SJSA1 (cell line): ENCODE measurements around the gene OR2V1. TPM values are rescaled to one million over a fixed set of nuclear protein-coding genes. Genes with fewer than 3 reads are reported as not detected.
"Not testable (repeated sequence)": the region's sequence is repeated elsewhere in the genome, so short reads cannot be mapped to it uniquely, and the experiment has no call there.

ENCODE experiments used
- DNase-seq, 2 experiments: peaks; one replicate each; pipeline ENCODE4 v3.0.0-alpha.2; 2015 to 2020; ENCODE audit warnings: low spot score in 2 of 2, low read depth in 1 of 2
- H3K27ac ChIP-seq: fragments of 250-450 bp; sonication (Bioruptor Pico); 2 replicates; pipeline ENCODE4 v1.5.1; 2020; ENCODE audit warnings: mild to moderate bottlenecking, moderate library complexity
- H3K27me3 ChIP-seq: fragments of 250-450 bp; sonication (Bioruptor Pico); replicated peaks from 2 replicates; pipeline ENCODE4 v1.5.1; 2020; ENCODE audit warnings: mild to moderate bottlenecking, moderate library complexity
- H3K36me3 ChIP-seq: fragments of 250-450 bp; sonication (Bioruptor Pico); 2 replicates; pipeline ENCODE4 v1.5.1; 2020; ENCODE audit warnings: mild to moderate bottlenecking
- H3K4me1 ChIP-seq: fragments of 250-450 bp; sonication (Bioruptor Pico); replicated peaks from 2 replicates; pipeline ENCODE4 v1.6.1; 2021; ENCODE audit warnings: mild to moderate bottlenecking
- H3K4me3 ChIP-seq: fragments of 250-450 bp; sonication (Bioruptor Pico); 2 replicates; pipeline ENCODE4 v1.5.1; 2020; ENCODE audit warnings: mild to moderate bottlenecking
- H3K9me3 ChIP-seq: fragments of 250-450 bp; sonication (Bioruptor Pico); replicated peaks from 2 replicates; pipeline ENCODE4 v1.5.1; 2020; ENCODE audit warnings: mild to moderate bottlenecking
- total RNA-seq: library from RNA; depleted of rRNA; stranded (reverse); fragments of >200 nt; shearing (Covaris generic); gene quantifications from 2 replicates; pipeline ENCODE4 v1.2.3, GENCODE V29; 2014

The OR2V1 gene
- total RNA-seq, 1 experiment from 2014 or later: not detected

- Histone ChIP-seq H3K27ac (no peak overlapping the region), H3K9me3 (no peaks in the 10 kb centered on the region; the same call in 1 of the 2 replicates), H3K36me3 (no peaks in the 10 kb centered on the region), H3K4me1 (no peaks in the 10 kb centered on the region), H3K27me3 (peaks cover 24% of the 10 kb centered on the region), H3K4me3 (no peak overlapping the region)
- no peak for DNase-seq
Measured at GRCh38 chr5:181129601-181130000, 1.4 kb downstream of the OR2V1 start.

- peaks cover 26% of the 10 kb centered on the region for H3K27me3 ChIP-seq
- no peaks in the 10 kb centered on the region for H3K36me3 ChIP-seq
- DNase-seq: no peak
- H3K4me3 ChIP-seq: no peak overlapping the region
- no peak overlapping the region for H3K27ac ChIP-seq
- no peaks in the 10 kb centered on the region for H3K4me1 ChIP-seq
- H3K9me3 ChIP-seq: no peaks in the 10 kb centered on the region; the same call in 1 of the 2 replicates
Measured at GRCh38 chr5:181127907-181128626, 2.9 kb downstream of the OR2V1 start.

GRCh38 chr5:181127456-181127855, 3.5 kb downstream of the OR2V1 start:
- no peak for DNase-seq
- Histone ChIP-seq H3K27me3 (peaks cover 31% of the 10 kb centered on the region), H3K27ac (no peak overlapping the region), H3K36me3 (no peaks in the 10 kb centered on the region), H3K9me3 (no peaks in the 10 kb centered on the region; the same call in 1 of the 2 replicates), H3K4me1 (no peaks in the 10 kb centered on the region), H3K4me3 (no peak overlapping the region)

GRCh38 chr5:181126841-181127240, 4.1 kb downstream of the OR2V1 start:
- Histone ChIP-seq H3K9me3 (no peaks in the 10 kb centered on the region; the same call in 1 of the 2 replicates), H3K36me3 (no peaks in the 10 kb centered on the region), H3K27me3 (peaks cover 25% of the 10 kb centered on the region), H3K4me3 (no peak overlapping the region), H3K27ac (no peak overlapping the region), H3K4me1 (no peaks in the 10 kb centered on the region)
- no peak for DNase-seq

- H3K27ac ChIP-seq: no peak overlapping the region
- peaks cover 30% of the 10 kb centered on the region; the same call in 1 of the 2 replicates for H3K27me3 ChIP-seq
- H3K4me3 ChIP-seq: no peak overlapping the region
- H3K4me1 ChIP-seq: no peaks in the 10 kb centered on the region
- no peaks in the 10 kb centered on the region; the same call in 1 of the 2 replicates for H3K9me3 ChIP-seq
- no peak for DNase-seq
- no peaks in the 10 kb centered on the region for H3K36me3 ChIP-seq
Measured at GRCh38 chr5:181124526-181124925, 6.4 kb downstream of the OR2V1 start.

GRCh38 chr5:181121675-181122561, 9.1 kb downstream of the OR2V1 start:
- peaks cover 29% of the 10 kb centered on the region for H3K27me3 ChIP-seq
- no peak overlapping the region for H3K4me3 ChIP-seq
- H3K27ac ChIP-seq: no peak overlapping the region

GRCh38 chr5:181120761-181121160, 10.2 kb downstream of the OR2V1 start:
- H3K9me3 ChIP-seq: no peaks in the 10 kb centered on the region; the same call in 1 of the 2 replicates
- H3K27me3 ChIP-seq: peaks cover 37% of the 10 kb centered on the region
- H3K27ac ChIP-seq: no peak overlapping the region
- no peak for DNase-seq
- no peak overlapping the region for H3K4me3 ChIP-seq
- no peaks in the 10 kb centered on the region for H3K36me3 ChIP-seq
- H3K4me1 ChIP-seq: no peaks in the 10 kb centered on the region

More at GRCh38 chr5:181121675-181122561, 9.1 kb downstream of the OR2V1 start:
- Histone ChIP-seq H3K9me3 (no peaks in the 10 kb centered on the region; the same call in 1 of the 2 replicates), H3K4me1 (no peaks in the 10 kb centered on the region), H3K36me3 (no peaks in the 10 kb centered on the region)
- no peak for DNase-seq

- Histone ChIP-seq H3K36me3 (no peaks in the 10 kb centered on the region), H3K27me3 (peaks cover 41% of the 10 kb centered on the region), H3K4me1 (no peaks in the 10 kb centered on the region), H3K27ac (no peak overlapping the region), H3K4me3 (no peak overlapping the region), H3K9me3 (no peaks in the 10 kb centered on the region; the same call in 1 of the 2 replicates)
- peak in 1 of 2 experiments; percentile 2 for DNase-seq
Measured at GRCh38 chr5:181120306-181120705, 10.7 kb downstream of the OR2V1 start.

GRCh38 chr5:181119105-181119504, 11.9 kb downstream of the OR2V1 start:
- H3K36me3 ChIP-seq: no peaks in the 10 kb centered on the region
- no peak overlapping the region for H3K27ac ChIP-seq
- peaks cover 47% of the 10 kb centered on the region for H3K27me3 ChIP-seq
- H3K4me1 ChIP-seq: no peaks in the 10 kb centered on the region
- H3K4me3 ChIP-seq: no peak overlapping the region
- H3K9me3 ChIP-seq: no peaks in the 10 kb centered on the region
- peak in 1 of 2 experiments; percentile 36 for DNase-seq

GRCh38 chr5:181118369-181118768, 12.6 kb downstream of the OR2V1 start:
- peaks cover 41% of the 10 kb centered on the region for H3K27me3 ChIP-seq
- no peaks in the 10 kb centered on the region for H3K9me3 ChIP-seq
- no peaks in the 10 kb centered on the region for H3K4me1 ChIP-seq
- no peak overlapping the region for H3K27ac ChIP-seq
- DNase-seq: no peak
- H3K4me3 ChIP-seq: no peak overlapping the region
- no peaks in the 10 kb centered on the region for H3K36me3 ChIP-seq

- Histone ChIP-seq H3K27me3 (peaks cover 40% of the 10 kb centered on the region), H3K36me3 (no peaks in the 10 kb centered on the region), H3K27ac (no peak overlapping the region), H3K4me3 (no peak overlapping the region), H3K4me1 (no peaks in the 10 kb centered on the region), H3K9me3 (no peaks in the 10 kb centered on the region; the same call in 1 of the 2 replicates)
- DNase-seq: peak in 1 of 2 experiments; percentile 37
Measured at GRCh38 chr5:181114844-181115778, 15.9 kb downstream of the OR2V1 start.

- no peaks in the 10 kb centered on the region for H3K36me3 ChIP-seq
- no peaks in the 10 kb centered on the region; the same call in 1 of the 2 replicates for H3K9me3 ChIP-seq
- H3K27me3 ChIP-seq: peaks cover 37% of the 10 kb centered on the region
- no peaks in the 10 kb centered on the region for H3K4me1 ChIP-seq
- no peak overlapping the region for H3K4me3 ChIP-seq
- H3K27ac ChIP-seq: no peak overlapping the region
- peak in 1 of 2 experiments; percentile 43 for DNase-seq
Measured at GRCh38 chr5:181114284-181114843, 16.6 kb downstream of the OR2V1 start.

- not testable (repeated sequence) for DNase-seq, H3K27ac ChIP-seq, H3K36me3 ChIP-seq, H3K4me1 ChIP-seq, H3K4me3 ChIP-seq, H3K9me3 ChIP-seq
- H3K27me3 ChIP-seq: peaks cover 37% of the 10 kb centered on the region
Measured at GRCh38 chr5:181113572-181113971, 17.4 kb downstream of the OR2V1 start.
